GM19238 (cell line): ENCODE results near the gene OXNAD1.
A peak's percentile ranks its signal among the peaks of the same experiment; 100 is the strongest.

Source experiments
- DNase-seq: peaks from one replicate; pipeline ENCODE4 v3.0.0; 2011; ENCODE audit warnings: low spot score; ENCODE audit not compliant: insufficient read length

OXNAD1 gene

DNA sequence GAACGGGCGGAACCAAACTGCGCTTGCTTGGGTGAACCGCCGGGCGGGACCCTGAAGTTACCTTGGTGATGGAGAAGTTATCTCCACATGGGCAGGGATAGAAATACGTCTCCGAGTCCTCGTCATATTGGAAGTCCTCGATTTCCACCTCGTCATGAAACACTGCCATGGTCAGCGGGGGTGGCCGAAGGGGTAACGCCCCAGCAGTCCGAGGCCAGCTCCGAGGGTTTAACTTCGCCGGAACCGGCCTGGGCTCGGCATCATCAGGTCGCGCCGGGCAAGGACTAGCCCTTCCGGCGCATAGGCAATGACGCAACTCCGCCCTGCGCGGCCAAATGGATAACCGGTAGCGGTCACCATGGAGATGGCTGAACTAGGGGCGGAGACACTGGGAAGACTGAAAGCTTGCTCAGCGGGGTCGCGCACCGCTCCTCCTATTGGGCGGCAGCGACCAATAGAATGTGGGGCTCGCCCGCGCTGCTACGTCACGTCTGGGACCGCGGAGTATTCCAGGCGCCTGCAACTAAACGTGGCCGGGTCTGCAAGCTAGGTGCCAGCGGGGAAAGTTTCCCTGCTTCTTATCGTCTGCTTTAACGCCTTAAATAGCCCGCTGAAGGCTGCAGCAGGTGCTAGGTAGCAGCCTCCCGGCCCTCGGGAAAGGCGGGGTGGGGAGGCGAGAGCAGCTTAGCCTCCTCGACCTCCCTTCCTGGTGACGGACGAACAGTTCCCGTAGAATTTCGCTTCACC, at the start of gene OXNAD1, which contains the start of gene DPH3:
Gene OXNAD1, plus strand, starts transcription at position 505 of the 747 bp plus-strand sequence. CDS start 5,741 bp downstream, outside the sequence.
Gene DPH3, minus strand, starts transcription at position 236 of the 747 bp plus-strand sequence. Its CDS starts 67 bp downstream, at position 169.
- peak; percentile 89 for DNase-seq

DNA sequence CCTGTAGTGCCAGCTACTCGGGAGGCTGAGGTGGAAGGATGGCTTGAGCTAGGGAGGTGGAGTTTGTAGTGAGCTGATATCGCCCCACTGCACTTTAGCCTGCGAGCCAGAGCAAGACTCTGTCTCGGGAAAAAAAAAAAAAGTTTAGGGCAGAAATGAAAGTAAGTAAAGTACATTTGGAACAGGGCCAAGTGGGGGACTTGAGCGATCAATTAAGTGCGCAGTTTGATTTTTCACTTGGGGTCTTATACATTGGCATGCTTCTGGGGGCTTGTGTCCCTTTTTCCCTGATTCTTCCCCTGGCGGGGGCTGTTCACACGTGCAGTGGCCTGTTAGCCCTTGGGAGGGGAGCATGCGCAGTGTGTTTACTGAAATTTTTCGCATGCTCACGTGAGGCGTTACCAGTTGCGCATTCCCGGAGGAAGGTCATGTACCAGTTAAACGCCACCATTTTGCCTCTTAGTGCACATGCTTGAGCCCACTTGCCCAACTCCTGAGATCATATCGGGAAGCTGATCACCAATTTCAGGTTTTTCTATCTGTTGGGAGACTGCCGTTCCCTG, 48.6 kb upstream of the OXNAD1 start:
- DNase-seq = no peak

DNA sequence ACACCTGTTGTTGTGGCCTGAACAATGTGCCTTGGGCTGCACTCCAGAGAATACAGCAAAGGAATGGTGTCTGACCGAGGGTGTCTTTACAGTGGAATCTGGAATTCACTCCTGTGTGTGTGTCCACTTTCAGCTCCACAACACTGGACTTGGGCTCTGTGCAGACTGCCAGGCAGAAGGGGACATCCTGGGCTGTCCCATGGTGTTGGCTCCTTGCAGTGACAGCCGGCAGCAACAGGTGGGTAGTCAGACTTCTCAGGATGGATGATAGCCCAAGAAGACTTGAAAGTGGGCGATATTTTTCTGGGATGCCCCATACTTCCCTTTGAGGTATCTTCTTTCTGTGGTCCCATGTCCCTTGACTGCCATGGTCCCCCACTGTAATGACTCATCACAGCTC, 45.2 kb upstream of the OXNAD1 start:
- no peak for DNase-seq

- DNase-seq = no peak
Measured at GRCh38 chr3:16221990-16222389, 43.0 kb upstream of the OXNAD1 start.

DNA sequence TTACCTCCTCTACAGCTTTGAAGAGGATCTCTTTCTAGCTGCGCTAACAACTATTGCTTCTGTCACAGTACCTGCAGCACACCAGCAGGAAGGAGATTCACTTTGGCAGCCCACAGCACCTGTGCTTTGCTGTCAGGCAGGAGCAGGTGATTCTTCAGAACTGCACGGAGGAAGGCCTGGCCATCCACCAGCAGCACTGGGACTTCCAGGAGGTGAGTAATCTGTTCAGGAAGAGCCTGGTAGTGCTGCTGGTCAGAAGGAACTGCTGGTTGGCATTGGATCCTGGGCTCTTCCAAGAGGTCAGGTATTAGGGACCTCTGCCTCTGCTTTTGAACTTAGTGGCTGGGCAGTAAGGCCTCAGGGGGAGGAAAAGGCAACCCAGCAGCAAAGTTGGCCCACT, 42.5 kb upstream of the OXNAD1 start:
- DNase-seq = no peak

- DNase-seq = no peak
Measured at GRCh38 chr3:16224325-16224724, 40.7 kb upstream of the OXNAD1 start.

- no peak for DNase-seq
Measured at GRCh38 chr3:16227566-16227965, 37.4 kb upstream of the OXNAD1 start.

- DNase-seq = no peak
Measured at GRCh38 chr3:16229681-16230080, 35.3 kb upstream of the OXNAD1 start.

DNA sequence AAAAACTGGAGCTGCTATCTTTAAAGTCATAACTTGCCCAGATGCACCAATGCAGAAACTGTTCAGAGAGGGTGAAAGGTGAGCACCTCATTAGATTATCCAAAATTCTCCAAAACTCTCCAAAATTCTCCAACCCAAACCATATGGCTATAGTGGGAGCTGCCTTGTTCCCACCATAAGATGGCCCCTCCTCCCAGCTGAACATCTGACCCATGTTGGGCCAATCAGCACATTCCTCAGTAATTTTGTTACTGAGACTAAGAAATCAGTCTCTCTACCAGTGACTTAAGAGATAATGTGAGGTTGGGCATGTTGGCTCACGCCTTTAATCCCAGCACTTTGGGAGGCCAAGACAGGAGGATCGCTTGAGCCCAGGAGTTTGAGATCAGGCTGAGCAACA, 33.0 kb upstream of the OXNAD1 start:
- no peak for DNase-seq

DNA sequence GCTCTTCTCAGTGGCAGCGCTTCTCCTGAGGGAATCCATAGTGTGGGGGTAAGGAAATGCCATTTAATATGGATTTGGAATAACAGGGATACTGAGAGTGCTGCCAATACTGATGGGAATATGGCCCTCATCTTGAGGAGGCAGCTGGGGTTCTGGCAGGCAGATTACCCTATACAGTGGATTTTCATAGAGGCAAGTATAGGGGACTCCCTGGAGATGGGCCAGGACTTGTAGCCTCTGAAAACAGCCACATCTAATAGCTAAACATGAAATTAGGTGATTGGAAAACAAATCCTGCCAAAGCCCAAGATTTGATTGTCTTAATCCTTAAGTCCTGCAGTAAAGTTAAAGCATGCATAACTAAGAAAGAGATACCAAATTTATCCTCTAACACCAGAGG, 31.2 kb upstream of the OXNAD1 start:
- DNase-seq = no peak

- DNase-seq = no peak
Measured at GRCh38 chr3:16234281-16234680, 30.7 kb upstream of the OXNAD1 start.

- no peak for DNase-seq
Measured at GRCh38 chr3:16236030-16236639, 28.9 kb upstream of the OXNAD1 start.

GRCh38 chr3:16236856-16237393, 28.1 kb upstream of the OXNAD1 start:
- DNase-seq = no peak

GRCh38 chr3:16239086-16239770, 25.8 kb upstream of the OXNAD1 start:
- DNase-seq = no peak

DNA sequence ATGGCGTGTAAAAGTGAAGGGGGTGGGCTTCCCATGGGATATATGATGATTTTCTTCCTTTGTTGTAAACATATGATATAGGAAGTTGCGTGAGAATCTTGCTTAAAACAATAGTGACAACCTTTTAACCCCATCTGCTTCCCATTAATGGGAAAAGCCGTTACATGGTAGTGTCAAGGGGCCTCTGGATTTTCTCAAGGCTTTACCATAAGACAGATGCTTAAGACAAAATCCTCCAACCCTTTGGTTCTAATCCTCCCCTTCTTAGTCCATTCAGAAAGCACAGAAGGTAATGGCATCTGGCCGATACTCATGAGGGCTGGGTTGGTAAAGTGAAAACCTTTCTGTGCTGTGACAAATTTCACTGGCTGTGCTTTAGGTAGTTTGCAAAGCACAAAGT, 25.2 kb upstream of the OXNAD1 start:
- no peak for DNase-seq

- DNase-seq = no peak
Measured at GRCh38 chr3:16240229-16241023, 24.6 kb upstream of the OXNAD1 start.

DNA sequence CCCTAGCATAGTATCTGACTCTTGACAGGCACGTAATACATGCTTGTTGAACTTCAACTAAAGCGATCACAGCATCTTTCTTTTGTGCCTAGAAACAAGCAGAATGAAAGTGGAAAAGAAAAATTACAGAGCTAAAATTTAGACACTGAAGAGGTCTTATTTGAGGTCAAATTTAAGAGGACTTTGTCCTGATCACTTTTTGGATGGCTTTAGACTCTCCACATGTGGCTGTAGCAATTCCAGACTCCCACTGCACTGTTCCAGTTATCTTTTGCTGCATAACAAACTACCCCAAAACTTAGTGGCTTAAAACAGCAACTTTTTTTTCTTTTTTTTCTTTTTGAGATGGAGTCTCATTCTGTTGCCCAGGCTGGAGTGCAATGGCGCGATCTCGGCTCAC, 23.8 kb upstream of the OXNAD1 start:
- DNase-seq = no peak

DNA sequence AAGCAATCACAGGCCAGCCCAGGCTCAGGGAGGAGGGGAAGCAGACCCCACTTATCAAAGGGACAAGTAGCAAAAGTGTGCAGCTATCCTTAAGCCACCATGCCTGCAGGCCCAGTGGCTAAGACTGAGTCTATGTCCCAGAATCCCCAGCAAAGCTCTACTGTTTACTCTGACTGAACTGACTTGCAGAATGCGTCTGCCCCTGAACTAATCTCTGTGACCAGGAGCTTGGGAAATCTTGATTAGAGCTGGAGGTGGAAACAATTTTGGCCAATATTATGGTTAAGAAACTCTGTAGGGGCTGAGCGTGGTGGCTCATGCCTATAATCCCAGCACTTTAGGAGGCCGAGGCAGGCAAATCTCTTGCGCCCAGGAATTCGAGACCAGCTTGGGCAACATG, 22.8 kb upstream of the OXNAD1 start:
- DNase-seq = no peak

DNA sequence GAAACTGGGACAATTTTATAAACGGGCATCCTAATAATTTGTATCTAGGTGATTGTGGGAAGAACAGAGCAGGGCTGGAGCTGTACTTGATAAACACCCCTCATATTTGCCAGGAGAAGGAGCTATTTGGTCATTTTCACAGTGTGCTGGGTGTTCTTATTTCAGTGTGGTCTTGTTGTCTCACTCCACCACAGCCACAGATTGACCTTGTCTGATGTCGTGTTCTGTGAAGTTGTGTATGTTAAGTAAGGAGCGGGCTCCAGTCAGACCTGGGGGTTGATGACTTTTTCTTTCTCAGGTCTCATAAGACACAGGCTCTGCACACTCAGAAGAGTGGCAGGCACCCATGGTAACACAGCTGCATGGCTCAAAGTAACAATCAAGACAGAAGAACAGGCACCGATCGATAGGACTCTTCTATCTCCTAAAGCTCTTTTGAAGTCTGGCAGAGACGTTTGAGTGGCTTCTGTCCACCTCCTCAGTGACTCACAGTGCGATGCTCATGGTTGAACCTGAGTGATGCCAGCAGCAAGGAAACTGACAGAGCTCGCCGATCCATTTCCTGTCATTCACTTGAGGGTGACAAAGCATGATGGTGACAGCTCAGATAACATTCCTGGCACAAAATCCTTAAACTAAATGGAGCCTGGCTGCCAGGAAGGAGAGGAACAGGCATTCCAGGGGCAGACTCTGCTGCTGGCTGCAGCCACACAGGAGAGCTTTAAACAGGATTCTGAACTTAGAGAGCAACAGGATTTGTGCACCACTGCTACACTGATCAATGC, 21.1 kb upstream of the OXNAD1 start:
- no peak for DNase-seq

GRCh38 chr3:16245609-16246008, 19.4 kb upstream of the OXNAD1 start:
- DNase-seq = no peak
